ENCODE measurements around the gene STK10.
A peak's percentile ranks its signal among the peaks of the same experiment; 100 is the strongest.

STK10 gene

GRCh38 chr5:172175263-172175719 lies 12.7 kb downstream of the STK10 start:
- TF ChIP-seq CTCF (conservative IDR thresholded peaks at IDR 0.05; ENCODE audit: low read depth) = no peak
- H3K27ac ChIP-seq = peak overlapping the region; percentile 13; the same call in 1 of the 2 replicates
- ChIA-PET CTCF (interaction anchor here (0.6 to 0.7 kb wide), 2 partner anchors 23 to 155 kb away, joined by 3 read pairs; no protein-coding TSS in a partner anchor), POLR2A (ENCODE audit: low non-redundant PET) (no interaction called here)
- no peak for DNase-seq (ENCODE audit: low spot score)

GRCh38 chr5:172173564-172174153 lies 14.4 kb downstream of the STK10 start:
- DNase-seq (ENCODE audit: low spot score) = peak; percentile 48
- TF ChIP-seq CTCF (conservative IDR thresholded peaks at IDR 0.05; ENCODE audit: low read depth) = no peak
- 0 out of 2 replicates have a peak overlapping the region, but pooled peaks have one; percentile 1 for H3K27ac ChIP-seq
- ChIA-PET CTCF (interaction anchor here (0.6 to 1.0 kb wide), 6 partner anchors 11 to 706 kb away, joined by 3 read pairs; no protein-coding TSS in a partner anchor), POLR2A (ENCODE audit: low non-redundant PET) (interaction anchor here (1.0 kb wide), 1 partner anchor 9 kb away, joined by 13 read pairs; no protein-coding TSS in a partner anchor)

DNA sequence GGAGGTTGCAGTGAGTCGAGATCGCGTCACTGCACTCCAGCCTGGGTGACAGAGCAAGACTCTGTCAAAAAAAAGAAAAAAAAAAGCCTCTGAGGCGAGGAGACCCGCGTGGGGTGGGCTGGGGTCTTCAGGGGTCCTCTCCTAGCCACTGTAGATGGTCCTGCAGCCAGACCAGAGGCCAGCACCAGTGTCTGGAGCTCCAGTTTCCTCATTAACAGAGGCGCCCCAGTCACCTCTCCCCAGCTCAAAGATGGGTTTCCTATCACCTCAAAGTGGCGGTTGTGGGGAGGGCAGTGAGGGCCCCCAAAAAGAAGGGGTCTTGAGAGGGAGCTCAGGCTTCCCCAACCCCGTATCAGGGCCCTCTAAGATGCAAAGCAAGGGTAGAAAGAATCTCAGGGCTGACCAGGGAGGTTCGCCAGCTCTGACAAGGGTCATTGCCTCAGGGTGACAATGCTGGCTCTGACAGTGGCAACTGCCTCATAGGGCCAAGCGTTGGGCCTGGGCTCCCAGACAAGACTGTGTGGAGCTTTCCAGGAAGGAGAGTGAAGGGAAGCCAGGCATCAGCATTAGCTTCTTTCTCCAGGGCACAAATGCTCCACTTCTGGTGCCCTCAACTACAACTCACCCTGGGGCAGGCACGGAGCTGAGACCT lies 15.0 kb downstream of the STK10 start:
- 0 out of 2 replicates have a peak overlapping the region, but pooled peaks have one; percentile 1 for H3K27ac ChIP-seq
- POLR2A ChIA-PET (ENCODE audit: low non-redundant PET) = interaction anchor here (1.0 kb wide), 1 partner anchor 9 kb away, joined by 13 read pairs; no protein-coding TSS in a partner anchor
- TF ChIP-seq CTCF (conservative IDR thresholded peaks at IDR 0.05; ENCODE audit: low read depth) = no peak
- no peak for DNase-seq (ENCODE audit: low spot score)
- CTCF ChIA-PET = interaction anchor here (0.6 to 1.0 kb wide), 5 partner anchors 10 to 706 kb away, joined by 3 read pairs; no protein-coding TSS in a partner anchor

DNA sequence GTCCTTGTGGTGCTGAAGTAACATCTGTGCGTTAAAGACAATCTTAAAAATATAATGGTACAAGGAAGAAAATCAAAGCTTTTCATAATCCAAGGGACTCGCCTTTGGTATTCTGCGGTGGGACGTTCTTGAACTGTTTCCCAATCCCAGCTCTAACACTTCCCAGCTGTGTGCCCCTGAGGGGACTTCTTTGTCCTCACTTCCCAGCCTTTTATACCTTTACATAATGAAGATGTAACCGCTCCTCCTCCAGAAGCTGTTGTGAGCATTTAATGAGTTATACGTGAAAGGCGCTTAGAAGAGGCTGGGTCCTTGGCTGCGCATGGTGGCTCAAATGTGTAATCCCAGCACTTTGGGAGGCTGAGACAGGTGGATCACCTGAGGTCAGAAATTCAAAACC lies 16.9 kb downstream of the STK10 start:
- no peak for DNase-seq (ENCODE audit: low spot score)
- no peak overlapping the region for H3K27ac ChIP-seq
- CTCF ChIA-PET = interaction anchor here (0.6 kb wide), 1 partner anchor 17 kb away, joined by 4 read pairs; the partner anchor contains the start of gene STK10
- POLR2A ChIA-PET (ENCODE audit: low non-redundant PET) = no interaction called here
- TF ChIP-seq CTCF (conservative IDR thresholded peaks at IDR 0.05; ENCODE audit: low read depth) = no peak

DNA sequence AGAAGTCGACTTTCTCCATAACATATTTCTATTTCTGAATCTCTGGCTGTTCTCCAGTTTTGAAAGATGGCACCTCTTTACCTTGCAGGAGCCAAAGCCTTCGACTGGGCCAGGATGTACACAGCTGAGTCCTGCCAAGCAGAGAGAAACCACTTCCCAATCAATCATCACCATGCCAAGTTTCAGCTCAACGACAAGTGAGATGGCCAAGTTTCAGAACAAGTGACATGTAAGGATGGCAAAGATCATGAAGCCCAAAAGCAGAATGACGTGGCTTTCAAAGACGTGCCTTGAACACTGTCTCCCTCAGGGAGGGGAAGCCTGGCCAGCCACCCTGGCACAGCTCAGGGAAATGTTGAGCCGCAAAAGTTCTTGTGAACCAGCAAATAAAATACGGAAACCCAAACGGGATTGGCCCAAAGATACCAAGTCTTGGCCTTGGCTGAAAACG lies 17.7 kb downstream of the STK10 start:
- no peak for DNase-seq (ENCODE audit: low spot score)
- CTCF ChIA-PET = no interaction called here
- no peak for TF ChIP-seq CTCF (conservative IDR thresholded peaks at IDR 0.05; ENCODE audit: low read depth)
- H3K27ac ChIP-seq = no peak overlapping the region
- POLR2A ChIA-PET (ENCODE audit: low non-redundant PET) = no interaction called here

- no peak overlapping the region for H3K27ac ChIP-seq
- no peak for TF ChIP-seq CTCF (conservative IDR thresholded peaks at IDR 0.05; ENCODE audit: low read depth)
- ChIA-PET CTCF (no interaction called here), POLR2A (ENCODE audit: low non-redundant PET) (interaction anchor here (0.6 kb wide), 1 partner anchor 17 kb away, joined by 3 read pairs; no protein-coding TSS in a partner anchor)
- no peak for DNase-seq (ENCODE audit: low spot score)
Observed at GRCh38 chr5:172169216-172169615, 18.8 kb downstream of the STK10 start.
